Limb (tissue), 2 donors: ENCODE measurements around the gene PIMREG.

Source experiments
- DNase-seq, 2 donors: peaks; one replicate each; pipeline ENCODE4 v3.0.0-alpha.2; 2016; ENCODE audit errors: extremely low spot score in 2 of 2

The PIMREG gene

GRCh38 chr17:6437956-6438355 lies 6.3 kb upstream of the PIMREG start:
- no peak for DNase-seq

- peak in 1 of 2 donors; percentile 10 for DNase-seq
Measured at GRCh38 chr17:6439951-6440350, 4.3 kb upstream of the PIMREG start.

GRCh38 chr17:6442775-6443174 lies 1.5 kb upstream of the PIMREG start:
- DNase-seq: no peak

GRCh38 chr17:6444571-6445335 lies 498 bp downstream of the PIMREG start:
- DNase-seq: peak in 1 of 2 donors; percentile 27

- peak in 1 of 2 donors; percentile 19 for DNase-seq
Measured at GRCh38 chr17:6446516-6447100, 2.4 kb downstream of the PIMREG start.

GRCh38 chr17:6448473-6448872 lies 4.2 kb downstream of the PIMREG start:
- DNase-seq: no peak

GRCh38 chr17:6449307-6449706 lies 5.1 kb downstream of the PIMREG start:
- no peak for DNase-seq

GRCh38 chr17:6450926-6451832 lies 6.9 kb downstream of the PIMREG start:
- DNase-seq: peak in 1 of 2 donors; percentile 36

GRCh38 chr17:6452471-6453266 lies 8.4 kb downstream of the PIMREG start:
- peak in 1 of 2 donors; percentile 23 for DNase-seq

GRCh38 chr17:6453279-6454024 lies 9.2 kb downstream of the PIMREG start:
- DNase-seq: peak in 1 of 2 donors; percentile 29

GRCh38 chr17:6454495-6455320 lies 10.5 kb downstream of the PIMREG start:
- peak in 1 of 2 donors; percentile 42 for DNase-seq

GRCh38 chr17:6455321-6455705 lies 11.1 kb downstream of the PIMREG start:
- peak in 1 of 2 donors; percentile 72 for DNase-seq

- DNase-seq: no peak
Measured at GRCh38 chr17:6456321-6456720, 12.1 kb downstream of the PIMREG start.

- no peak for DNase-seq
Measured at GRCh38 chr17:6456914-6457687, 12.8 kb downstream of the PIMREG start.

GRCh38 chr17:6457688-6458459 lies 13.6 kb downstream of the PIMREG start:
- DNase-seq: no peak

GRCh38 chr17:6458460-6458950 lies 14.2 kb downstream of the PIMREG start:
- no peak for DNase-seq

GRCh38 chr17:6460531-6461161 lies 16.4 kb downstream of the PIMREG start:
- no peak for DNase-seq
